Inflammatory macrophage (primary cell): Measurements from ENCODE around the gene NR2F6.

Experiments
- DNase-seq, 2 donors: peaks; one replicate each; pipeline ENCODE4 v3.0.0-alpha.2; 2020 to 2022

The NR2F6 gene

GRCh38 chr19:17263712-17264640 is 18.3 kb upstream of the NR2F6 start:
- DNase-seq = no peak

- no peak for DNase-seq
Measured at GRCh38 chr19:17262557-17262956, 16.8 kb upstream of the NR2F6 start.

DNA sequence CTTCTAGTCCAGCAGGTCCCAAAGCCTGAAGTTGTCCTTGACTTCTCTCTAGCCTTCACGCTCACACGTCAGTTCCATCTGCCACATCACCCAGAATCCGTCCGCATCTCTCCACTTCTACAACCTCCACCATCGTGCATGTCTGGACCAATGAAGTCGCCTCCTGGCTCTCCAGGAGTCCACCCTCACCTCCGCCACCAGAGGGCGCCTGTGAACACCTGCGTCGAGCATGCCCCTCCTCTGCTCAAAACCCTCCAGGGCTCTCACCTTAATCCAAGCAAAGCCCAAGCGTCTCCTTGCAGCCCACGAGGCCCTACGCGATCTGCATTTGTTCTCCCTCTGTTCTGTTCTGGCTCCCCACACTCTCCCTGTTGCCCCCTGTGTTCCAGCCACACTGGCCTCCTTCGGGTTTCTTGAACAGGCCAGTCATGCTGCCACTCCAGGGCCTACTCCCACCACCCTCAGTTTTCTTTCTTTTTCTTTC is 15.2 kb upstream of the NR2F6 start:
- DNase-seq = peak; percentile 82 to 83

DNA sequence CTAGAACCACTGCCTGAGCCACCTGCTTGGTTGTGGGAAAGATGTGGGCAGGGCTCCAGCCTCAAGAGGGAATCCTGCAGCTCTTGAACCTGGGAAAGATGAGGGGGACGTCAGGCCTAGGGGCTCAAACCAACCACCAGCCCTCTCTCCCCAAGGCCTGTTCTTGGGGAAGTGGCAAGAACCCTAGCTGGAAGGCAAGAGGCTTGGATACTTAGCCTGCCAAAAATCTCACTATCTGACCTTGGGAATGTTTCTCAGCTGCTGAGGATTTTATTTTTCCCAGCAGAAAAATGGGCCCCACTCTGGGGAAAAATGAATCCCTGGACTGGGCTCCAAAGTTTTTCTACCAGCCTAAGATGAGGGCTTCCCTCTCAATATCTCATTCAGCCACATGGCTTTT is 14.2 kb upstream of the NR2F6 start:
- DNase-seq = no peak

DNA sequence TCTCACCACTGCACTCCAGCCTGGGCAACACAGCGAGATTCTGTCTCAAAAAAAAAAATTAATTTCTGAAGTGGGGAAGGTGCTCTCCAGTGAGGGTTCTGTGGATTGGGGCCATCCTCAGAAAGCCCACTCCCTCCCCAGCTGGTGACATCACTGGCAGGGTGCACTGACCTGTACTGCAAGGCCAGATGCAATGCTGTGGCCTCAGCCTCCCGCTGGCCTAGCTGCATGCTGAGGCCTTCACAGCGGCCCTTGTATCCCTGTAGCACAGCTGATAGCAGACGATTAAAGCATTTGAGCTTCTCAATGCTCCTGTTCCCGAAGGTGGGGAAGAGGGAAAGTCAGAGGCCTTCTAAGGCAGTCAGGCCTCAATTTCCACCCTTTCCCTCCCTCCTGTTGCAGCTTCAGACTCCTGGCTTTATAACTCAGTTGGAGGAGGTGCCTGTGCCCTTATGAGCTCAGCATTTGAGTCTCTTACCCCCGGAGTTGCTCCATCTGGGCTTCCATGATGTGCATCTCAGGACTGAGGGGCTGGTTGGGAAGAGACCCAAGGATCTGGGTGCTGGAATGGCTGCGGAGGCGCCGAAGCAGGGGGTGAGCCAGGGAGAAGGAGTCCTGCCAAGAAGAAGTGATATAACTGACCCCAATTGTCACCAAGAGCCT is 13.5 kb upstream of the NR2F6 start:
- no peak for DNase-seq

GRCh38 chr19:17256130-17256529 is 10.4 kb upstream of the NR2F6 start:
- DNase-seq = no peak

DNA sequence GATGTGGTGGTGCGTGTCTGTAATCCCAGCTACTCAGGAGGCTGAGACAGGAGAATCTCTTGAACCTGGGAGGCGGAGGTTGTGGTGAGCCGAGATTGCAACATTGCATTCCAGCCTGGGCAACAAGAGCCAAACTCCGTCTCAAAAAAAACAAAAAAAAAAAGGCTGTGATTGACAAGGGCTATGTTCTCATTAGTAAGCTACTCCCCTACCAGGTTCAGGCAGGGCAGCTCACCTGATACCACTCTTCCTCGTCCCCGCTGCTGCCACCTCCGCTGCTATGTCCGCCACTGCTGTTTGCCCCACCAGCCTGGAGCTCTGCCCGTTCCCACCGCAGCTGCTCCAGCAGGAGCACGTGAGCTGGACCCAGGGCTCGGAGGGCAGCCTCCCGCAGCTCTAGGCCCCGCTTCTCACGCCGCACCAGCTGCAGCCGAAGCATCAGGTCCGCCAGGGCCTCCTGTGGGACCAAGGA is 9.5 kb upstream of the NR2F6 start:
- no peak for DNase-seq

- DNase-seq = no peak
Measured at GRCh38 chr19:17254636-17255035, 8.9 kb upstream of the NR2F6 start.

- DNase-seq = no peak
Measured at GRCh38 chr19:17249887-17250548, 4.3 kb upstream of the NR2F6 start.

DNA sequence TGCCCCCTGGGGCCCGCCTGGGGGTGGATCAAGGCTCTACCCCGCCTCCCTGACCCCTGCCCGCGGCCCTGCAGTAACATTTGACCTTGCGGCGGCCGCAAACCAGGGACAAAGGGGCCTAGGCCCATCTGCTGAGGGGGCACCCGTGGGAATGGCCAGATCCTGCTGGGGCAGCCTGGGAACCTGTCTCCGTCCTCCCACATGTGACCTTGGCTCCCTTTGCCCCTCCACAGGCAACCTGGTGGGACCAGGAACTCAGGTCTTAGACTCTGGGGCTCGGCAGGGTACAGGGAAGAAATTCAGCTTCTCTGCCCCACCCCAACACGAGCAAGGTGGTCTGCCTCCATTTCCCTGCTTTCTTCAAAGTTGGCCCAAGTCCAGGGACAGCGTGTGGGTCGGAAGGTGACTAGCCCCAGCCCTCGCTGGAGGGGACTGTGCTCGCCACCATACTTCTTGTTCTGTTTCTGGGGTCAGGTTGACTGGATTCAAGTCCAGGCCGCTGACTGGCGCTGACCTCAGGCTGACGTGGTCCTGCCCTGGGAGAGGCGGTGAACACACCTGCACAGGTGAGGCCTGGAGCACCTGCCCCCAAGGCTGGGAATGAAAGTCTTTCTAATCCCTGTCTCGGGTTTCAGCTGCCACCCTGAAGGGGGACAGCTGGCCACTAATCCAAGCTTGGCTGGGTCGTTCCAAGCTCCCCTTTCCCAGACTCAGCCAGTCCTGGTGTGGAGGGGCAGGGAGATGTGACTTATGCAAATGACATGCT is 2.5 kb upstream of the NR2F6 start:
- DNase-seq = no peak

GRCh38 chr19:17246681-17247425 is 1.1 kb upstream of the NR2F6 start:
- DNase-seq = peak; percentile 59 to 78

DNA sequence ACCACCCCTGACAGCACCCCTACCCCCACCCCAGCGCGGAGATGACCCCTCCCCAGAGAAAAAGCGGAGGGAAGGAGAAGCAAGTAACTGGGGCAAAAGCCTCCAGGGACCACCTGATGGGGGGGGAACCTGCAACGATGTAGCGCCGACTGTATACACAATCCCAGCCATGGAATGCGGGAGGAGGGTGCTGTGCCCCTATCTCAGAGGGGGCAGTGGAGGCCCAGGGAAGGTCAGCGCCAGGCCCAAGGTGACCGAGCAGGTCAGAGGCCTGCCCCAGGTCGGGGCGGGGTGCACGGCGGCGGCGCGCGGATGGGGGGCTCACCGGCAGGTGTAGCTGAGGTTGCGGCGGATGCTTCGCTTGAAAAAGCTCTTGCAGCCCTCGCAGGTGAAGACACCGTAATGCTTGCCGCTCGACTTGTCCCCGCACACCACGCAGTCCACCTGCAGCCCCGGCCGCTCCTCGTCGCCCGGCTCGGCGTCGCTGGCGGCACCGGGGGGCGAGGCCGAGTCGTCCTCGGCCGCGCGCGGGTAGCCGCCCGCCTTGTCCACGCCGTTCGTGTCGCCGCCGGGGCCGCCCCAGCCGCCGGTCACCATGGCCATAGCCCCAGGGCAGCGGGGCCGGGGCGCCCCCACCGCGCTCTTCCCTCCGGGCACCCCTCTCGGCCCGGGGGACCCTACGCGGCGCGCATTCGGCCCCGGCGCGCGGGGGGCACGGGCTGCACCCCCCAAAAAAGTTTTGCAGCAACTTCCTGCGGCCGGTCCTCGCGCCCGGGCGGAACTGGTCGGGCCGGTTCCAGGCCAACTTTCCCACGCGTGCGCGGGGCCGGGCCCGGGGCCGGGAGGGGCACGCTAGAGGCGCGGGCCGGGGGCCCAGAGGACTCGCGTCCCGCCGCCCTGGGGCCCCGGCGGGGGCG is 843 bp downstream of the NR2F6 start:
- DNase-seq = peak; percentile 16 to 31

DNA sequence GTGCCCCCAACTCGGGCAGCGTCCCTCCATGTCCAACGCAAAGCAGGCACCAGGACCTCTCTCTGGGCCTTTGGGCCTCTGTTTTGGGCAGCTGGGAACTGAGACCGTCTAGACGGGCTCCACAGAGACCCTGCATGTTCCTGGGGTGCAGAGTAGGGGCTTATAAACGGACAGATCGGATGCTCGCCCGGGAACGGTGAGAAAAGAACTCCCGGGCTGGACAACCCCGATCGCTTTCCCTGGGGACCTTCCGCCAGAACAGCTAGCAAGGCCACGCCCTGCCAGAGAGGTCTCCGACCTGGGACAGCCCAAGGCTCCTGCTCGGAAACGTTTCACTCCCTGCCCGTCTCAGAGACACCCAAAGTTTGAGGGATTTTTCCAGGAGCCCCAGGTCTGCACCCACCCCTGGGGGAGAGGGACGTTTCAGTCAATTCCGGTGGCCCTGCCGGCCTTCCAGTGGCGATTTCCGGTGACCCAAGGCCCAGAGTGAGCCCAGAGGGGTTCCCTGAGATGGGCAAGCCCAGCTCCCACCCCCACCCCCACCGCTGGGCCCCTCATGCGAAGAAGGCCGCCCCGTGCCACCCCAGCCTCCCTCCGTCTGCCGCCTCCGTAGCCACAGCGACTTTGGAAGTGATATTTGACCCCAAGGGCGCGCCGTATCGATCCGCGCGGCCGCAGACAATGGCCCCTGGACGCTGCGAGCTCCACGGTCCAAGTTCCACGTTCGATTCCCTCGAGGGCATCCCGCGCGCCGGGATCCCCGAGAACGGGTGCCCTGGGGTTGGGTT is 1.7 kb downstream of the NR2F6 start:
- DNase-seq = no peak

DNA sequence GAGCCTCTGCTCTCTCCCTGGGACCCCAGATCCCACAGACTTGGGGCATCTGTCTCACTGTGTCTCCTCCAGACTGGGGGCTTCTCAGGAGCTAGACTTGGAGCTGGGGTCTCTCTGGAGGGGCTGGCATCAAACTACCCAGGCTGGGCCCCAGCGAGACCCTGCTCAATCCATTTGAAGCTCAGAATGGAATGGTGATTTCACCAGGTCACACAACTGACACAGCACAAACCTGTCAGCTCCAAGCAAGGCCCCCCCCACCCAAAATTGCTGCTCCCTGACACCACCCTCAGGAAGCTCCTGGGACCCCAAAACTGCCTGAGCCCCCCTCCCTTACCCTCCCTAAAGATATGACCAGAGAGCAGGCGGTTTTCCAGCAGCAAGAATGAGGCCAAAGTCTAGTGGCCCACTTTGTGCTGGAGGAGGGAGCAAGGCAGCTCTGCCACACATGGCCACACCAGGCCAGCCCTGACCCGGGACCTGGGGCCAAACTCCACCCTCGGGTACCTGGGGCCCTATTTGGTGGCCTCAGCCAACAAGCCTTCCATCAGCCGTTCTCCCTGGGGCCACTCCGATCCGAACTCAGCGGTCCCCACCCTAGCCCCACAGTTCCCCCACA is 2.4 kb downstream of the NR2F6 start:
- no peak for DNase-seq

DNA sequence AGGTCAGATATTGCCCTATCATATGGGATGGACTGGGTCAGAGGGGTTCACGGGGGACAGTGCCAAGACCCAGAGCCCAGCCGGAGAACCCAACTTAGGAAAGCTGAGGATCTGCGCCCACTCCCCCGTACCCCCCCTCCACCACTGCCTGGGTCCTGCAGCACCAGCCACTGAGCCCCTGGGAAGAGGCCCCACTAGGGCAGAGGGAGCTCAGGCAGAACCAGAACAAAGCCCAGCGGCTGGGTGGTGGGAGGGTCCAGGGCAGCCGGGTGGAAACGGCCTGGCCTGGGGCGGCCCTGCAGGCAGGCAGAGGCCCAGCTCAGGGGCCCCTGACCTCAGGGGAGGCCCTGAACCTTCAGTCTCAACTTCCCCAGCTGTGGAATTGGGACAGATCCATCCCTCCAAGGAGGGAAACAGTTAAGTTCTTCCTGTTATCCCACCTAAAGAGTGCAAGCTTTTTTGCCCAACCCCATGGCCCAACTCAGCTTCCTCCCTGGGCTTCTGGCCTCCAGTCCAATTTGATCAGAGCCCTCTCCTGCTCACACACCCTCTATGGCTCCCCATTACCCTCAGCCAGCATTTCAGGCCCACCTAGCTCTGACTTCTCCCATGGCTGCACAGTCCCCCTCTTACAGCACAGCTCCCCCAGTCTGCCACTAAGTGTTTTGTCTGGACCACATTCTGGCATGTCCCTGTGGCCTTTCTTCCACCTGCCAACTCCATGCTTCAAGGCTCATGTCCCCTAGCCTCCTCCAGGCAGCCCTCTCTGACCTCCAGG is 3.1 kb downstream of the NR2F6 start:
- DNase-seq = no peak

- DNase-seq = no peak
Measured at GRCh38 chr19:17240826-17241399, 4.8 kb downstream of the NR2F6 start.

DNA sequence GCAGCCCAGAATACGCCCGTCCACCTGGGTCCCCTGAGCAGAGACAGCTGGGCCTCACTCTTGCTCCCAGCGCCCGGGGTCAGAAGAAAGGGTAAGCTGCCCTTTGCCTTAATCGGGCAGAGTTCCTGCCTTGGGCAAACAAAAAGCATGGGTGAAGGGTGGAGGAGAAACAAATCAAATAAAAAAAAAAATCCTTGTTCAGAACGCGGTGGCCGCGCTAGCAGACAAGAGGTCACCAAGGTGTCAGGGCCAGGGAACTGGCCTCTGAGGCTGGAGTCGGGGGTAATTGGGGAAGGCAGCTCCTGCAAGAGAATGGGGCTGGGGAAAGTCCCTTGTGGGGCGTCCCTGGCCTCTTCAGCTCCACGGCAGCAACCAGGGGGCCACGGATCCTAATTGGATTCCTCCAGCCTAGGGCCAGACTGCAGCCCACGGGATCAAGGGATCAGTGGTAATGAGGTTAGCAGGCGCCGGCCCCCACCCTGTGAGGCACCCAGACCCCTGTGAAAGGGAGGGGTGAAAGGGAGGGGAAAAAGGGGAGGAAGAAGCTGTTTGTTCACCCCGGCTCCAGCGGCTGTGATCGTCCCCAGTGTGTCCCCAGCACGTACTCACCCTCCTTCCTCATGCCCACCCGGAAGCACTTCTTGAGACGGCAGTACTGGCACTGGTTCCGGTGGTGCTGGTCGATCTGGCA is 5.5 kb downstream of the NR2F6 start:
- DNase-seq = no peak
